Ascending aorta (tissue), 2 donors: Measurements from ENCODE around the gene MMD2. TPM values are rescaled to one million over a fixed set of nuclear protein-coding genes. Genes with fewer than 3 reads are reported as not detected.

Experiments used
- DNase-seq, 2 donors: peaks; one replicate each; pipeline ENCODE4 v3.0.0-alpha.2; 2019; ENCODE audit warnings: low spot score in 2 of 2
- H3K27ac ChIP-seq, 2 donors: fragments of 200-600 bp; sonication (generic); one replicate each; pipeline ENCODE4 v1.5.1; 2016 to 2017; ENCODE audit warnings: mild to moderate bottlenecking in 1 of 2
- H3K27me3 ChIP-seq: fragments of 200-600 bp; sonication (generic); one replicate; pipeline ENCODE4 v1.5.1; 2017
- H3K36me3 ChIP-seq, 2 donors: fragments of 200-600 bp; sonication (generic); one replicate each; pipeline ENCODE4 v1.5.1; 2016
- H3K4me1 ChIP-seq, 2 donors: fragments of 200-600 bp; sonication (generic); one replicate each; pipeline ENCODE4 v1.5.1; 2016 to 2017; ENCODE audit warnings: mild to moderate bottlenecking in 1 of 2
- H3K4me3 ChIP-seq, 2 donors: fragments of 200-600 bp; sonication (generic); one replicate each; pipeline ENCODE4 v1.5.1; 2016 to 2017; ENCODE audit warnings: mild to moderate bottlenecking in 1 of 2
- H3K9me3 ChIP-seq, 2 donors: fragments of 200-600 bp; sonication (generic); one replicate each; pipeline ENCODE4 v1.5.1; 2016
- intact Hi-C: fragments of 100-400 bp; cut with DNase I; formaldehyde crosslinking; loops from one replicate; pipeline ENCODE4 v1.15.1; 2023
- total RNA-seq: library from RNA; depleted of rRNA; stranded (reverse); fragments of >200 nt; gene quantifications from one replicate; pipeline ENCODE4 v1.1.0, GENCODE V29; 2016
- TF ChIP-seq, protein P1 (sequence below), 3 experiments: fragments of 200-600 bp in 2 of 3; fragments of 450-650 bp in 1 of 3; sonication (generic) in 2 of 3; IDR thresholded peaks; one replicate each; pipeline ENCODE4 v1.5.1; 2016 to 2019; ENCODE audit warnings: antibody characterized with exemption in 3 of 3, mild to moderate bottlenecking in 1 of 3, moderate library complexity in 1 of 3

MMD2 gene
- total RNA-seq, 1 donor from 2014 or later: not detected

DNA sequence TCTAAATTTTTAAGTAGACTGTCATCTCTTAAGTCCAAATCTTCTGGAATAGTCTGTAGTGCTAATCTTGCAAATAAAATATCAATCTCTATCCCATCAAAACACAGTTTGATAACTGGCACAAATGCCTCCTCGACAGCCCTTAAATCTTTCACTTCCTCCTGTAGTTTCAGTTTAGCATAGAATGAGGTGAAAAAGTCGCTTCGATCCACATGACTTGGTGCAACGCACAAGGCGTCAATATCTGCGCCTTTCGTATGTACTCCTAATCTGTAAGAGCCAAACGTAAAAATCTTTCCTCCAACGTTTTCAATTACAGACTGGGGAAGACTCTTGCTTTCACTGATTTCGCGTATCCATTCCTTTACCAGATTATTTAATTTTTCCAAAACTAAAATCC is 97.8 kb downstream of the MMD2 start:
- Histone ChIP-seq H3K27me3 (no peaks in the 10 kb centered on the region), H3K9me3 (peaks cover 8 to 31% of the 10 kb centered on the region in 2 donors), H3K4me1 (no peaks in the 10 kb centered on the region), H3K36me3 (no peaks in the 10 kb centered on the region), H3K27ac (no peak overlapping the region), H3K4me3 (peak overlapping the region in 1 of 2 donors; percentile 49)
- intact Hi-C loops: no loop called here
- TF ChIP-seq, protein P1, sequence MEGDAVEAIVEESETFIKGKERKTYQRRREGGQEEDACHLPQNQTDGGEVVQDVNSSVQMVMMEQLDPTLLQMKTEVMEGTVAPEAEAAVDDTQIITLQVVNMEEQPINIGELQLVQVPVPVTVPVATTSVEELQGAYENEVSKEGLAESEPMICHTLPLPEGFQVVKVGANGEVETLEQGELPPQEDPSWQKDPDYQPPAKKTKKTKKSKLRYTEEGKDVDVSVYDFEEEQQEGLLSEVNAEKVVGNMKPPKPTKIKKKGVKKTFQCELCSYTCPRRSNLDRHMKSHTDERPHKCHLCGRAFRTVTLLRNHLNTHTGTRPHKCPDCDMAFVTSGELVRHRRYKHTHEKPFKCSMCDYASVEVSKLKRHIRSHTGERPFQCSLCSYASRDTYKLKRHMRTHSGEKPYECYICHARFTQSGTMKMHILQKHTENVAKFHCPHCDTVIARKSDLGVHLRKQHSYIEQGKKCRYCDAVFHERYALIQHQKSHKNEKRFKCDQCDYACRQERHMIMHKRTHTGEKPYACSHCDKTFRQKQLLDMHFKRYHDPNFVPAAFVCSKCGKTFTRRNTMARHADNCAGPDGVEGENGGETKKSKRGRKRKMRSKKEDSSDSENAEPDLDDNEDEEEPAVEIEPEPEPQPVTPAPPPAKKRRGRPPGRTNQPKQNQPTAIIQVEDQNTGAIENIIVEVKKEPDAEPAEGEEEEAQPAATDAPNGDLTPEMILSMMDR (IDR thresholded peaks at IDR 0.05): no peak
- DNase-seq: no peak

GRCh38 chr7:4857189-4857588 is 101.8 kb downstream of the MMD2 start:
- Histone ChIP-seq H3K4me3 (no peak overlapping the region), H3K4me1 (no peaks in the 10 kb centered on the region), H3K27me3 (no peaks in the 10 kb centered on the region), H3K36me3 (no peaks in the 10 kb centered on the region), H3K9me3 (peaks cover 8 to 14% of the 10 kb centered on the region in 2 donors), H3K27ac (no peak overlapping the region)
- TF ChIP-seq, protein P1 (IDR thresholded peaks at IDR 0.05): no peak
- intact Hi-C loops: no loop called here
- DNase-seq: no peak

GRCh38 chr7:4856336-4857057 is 102.5 kb downstream of the MMD2 start:
- Histone ChIP-seq H3K4me3 (no peak overlapping the region), H3K4me1 (no peaks in the 10 kb centered on the region), H3K36me3 (no peaks in the 10 kb centered on the region), H3K27me3 (no peaks in the 10 kb centered on the region), H3K9me3 (peaks cover 3 to 11% of the 10 kb centered on the region in 2 donors), H3K27ac (no peak overlapping the region)
- TF ChIP-seq, protein P1 (IDR thresholded peaks at IDR 0.05): no peak
- intact Hi-C loops: no loop called here
- DNase-seq: no peak

Other genes with a start within 250 kb of the MMD2 start
- 115 TPM for gene AP5Z1, start 183.6 kb downstream of the MMD2 start, total RNA-seq
- not detected for gene PAPOLB, start 97.2 kb downstream of the MMD2 start, total RNA-seq
- 42.4 TPM for gene RADIL, start 75.5 kb downstream of the MMD2 start, total RNA-seq
- gene RBAK, start 86.7 kb upstream of the MMD2 start, total RNA-seq: 9.9 TPM
- 21.1 TPM for gene WIPI2, start 231.0 kb upstream of the MMD2 start, total RNA-seq